Ectodermal cell (in vitro differentiated cells): Measurements from ENCODE around the gene GAB2.

Experiments used
- H3K27ac ChIP-seq: 2 replicates; pipeline ENCODE4 v1.7.0; 2013; ENCODE audit warnings: mild to moderate bottlenecking, low read depth, low read length; ENCODE audit not compliant: insufficient read depth, poor library complexity, severe bottlenecking
- H3K27me3 ChIP-seq: 2 replicates; pipeline ENCODE4 v1.7.0; 2013; ENCODE audit warnings: mild to moderate bottlenecking, low read length; ENCODE audit not compliant: insufficient read depth, control insufficient read depth, poor library complexity, severe bottlenecking
- H3K36me3 ChIP-seq: one replicate; pipeline ENCODE4 v1.7.0; 2013; ENCODE audit warnings: low read length; ENCODE audit not compliant: control insufficient read depth, insufficient read depth
- H3K4me1 ChIP-seq: one replicate; pipeline ENCODE4 v1.7.0; 2013; ENCODE audit warnings: low read length; ENCODE audit not compliant: control insufficient read depth, insufficient read depth
- H3K4me3 ChIP-seq: 2 replicates; pipeline ENCODE4 v1.7.0; 2013; ENCODE audit warnings: low read depth, low read length, control low read depth; ENCODE audit not compliant: insufficient read depth
- H3K9me3 ChIP-seq: 2 replicates; pipeline ENCODE4 v1.7.0; 2013; ENCODE audit warnings: mild to moderate bottlenecking, low read length, moderate library complexity; ENCODE audit not compliant: control insufficient read depth
- WGBS, 2 experiments: methylation state at CpG; one replicate each; pipeline ENCODE4 v1.1.7; 2013; ENCODE audit warnings: missing lambda C conversion rate in 2 of 2; 5-methylcytosine and 5-hydroxymethylcytosine counted together

GAB2 gene

DNA sequence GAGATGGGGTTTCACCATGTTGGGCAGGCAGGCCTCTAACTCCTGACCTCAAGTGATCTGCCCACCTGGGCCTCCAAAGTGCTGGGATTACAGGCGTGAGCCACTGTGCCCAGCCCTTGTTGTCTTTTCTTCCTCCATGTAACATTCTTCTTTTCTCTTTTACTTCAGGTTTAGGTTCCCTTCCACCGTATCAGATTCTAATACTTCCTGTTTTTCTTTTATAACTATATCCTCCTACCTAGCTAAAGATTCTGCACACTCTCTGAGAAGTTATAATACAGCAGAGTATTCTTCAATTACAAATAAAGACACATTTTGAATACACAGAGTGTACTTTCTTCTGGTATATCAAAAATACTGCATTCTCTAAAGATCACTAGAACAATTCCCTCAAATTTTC, 33.2 kb upstream of the GAB2 start:
- H3K9me3 ChIP-seq: no peaks in the 10 kb centered on the region
- WGBS, 2 experiments: 95 to 99% methylated on average over 2 of the region's 2 CpGs
- H3K4me1 ChIP-seq: no peaks in the 10 kb centered on the region
- H3K27me3 ChIP-seq: no peaks in the 10 kb centered on the region
- no peak overlapping the region for H3K4me3 ChIP-seq
- no peaks in the 10 kb centered on the region for H3K36me3 ChIP-seq
- H3K27ac ChIP-seq: no peak overlapping the region

DNA sequence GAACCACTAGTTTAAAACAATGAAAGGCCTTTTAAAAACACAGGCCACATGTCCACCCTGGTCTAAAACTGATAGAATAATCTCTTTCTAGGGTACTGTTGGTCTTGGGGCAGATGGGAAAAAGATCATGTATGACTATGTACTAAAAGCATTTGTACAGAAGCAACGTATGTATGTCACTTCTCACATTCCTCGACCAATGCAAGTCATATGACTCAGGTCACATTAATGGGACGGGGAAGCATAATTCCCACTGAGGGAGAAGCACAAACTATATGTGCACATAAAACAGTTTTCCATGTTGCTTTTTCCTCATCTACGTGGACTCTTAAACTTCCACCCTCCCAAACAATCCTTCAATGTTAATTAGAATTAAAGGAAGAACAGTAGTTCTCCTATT, 32.2 kb upstream of the GAB2 start:
- Histone ChIP-seq H3K9me3 (no peaks in the 10 kb centered on the region), H3K4me1 (no peaks in the 10 kb centered on the region), H3K36me3 (no peaks in the 10 kb centered on the region), H3K27ac (no peak overlapping the region), H3K4me3 (no peak overlapping the region), H3K27me3 (no peaks in the 10 kb centered on the region)
- 95 to 99% methylated on average over 4 of the region's 4 CpGs for WGBS, 2 experiments

DNA sequence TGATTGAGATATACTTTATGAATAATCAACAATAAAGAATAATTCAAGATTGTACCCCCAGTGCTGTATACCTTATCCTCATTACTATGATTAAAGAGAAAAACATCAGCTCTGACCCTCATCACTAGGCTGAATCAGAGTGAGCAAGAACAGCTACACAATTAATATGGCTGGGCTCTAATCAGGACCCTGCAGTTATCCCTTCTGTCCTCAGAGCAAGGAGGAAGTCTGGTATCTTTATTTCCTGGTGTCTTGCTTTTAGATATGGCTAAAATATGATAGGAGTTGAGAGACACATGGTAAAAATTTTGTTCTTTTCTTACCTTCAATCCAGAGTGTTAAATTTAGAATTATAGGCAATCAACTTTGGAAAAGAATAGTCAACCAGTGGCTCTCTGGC, 28.6 kb upstream of the GAB2 start:
- Histone ChIP-seq H3K36me3 (no peaks in the 10 kb centered on the region), H3K27me3 (no peaks in the 10 kb centered on the region), H3K4me1 (no peaks in the 10 kb centered on the region)

DNA sequence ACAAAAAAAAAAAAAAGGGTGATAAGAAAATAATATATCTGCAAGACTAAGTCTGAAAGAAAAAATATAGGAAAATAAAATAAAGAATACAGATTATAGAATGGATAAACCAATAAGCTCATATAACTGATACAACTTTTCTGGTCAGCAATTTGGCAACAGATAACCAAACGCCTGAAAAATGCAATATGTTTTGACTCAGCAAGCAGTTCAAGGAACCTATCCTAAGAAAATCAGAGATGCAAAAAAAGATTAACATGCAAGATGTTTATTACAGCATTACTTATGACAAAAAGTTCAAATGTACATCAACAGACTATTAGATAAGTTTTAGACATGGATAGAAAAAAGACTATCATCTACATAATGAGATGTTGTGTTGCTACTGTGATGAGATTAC, 27.1 kb upstream of the GAB2 start:
- 96 to 100% methylated on average over 1 of the region's 1 CpG for WGBS, 2 experiments
- Histone ChIP-seq H3K9me3 (no peaks in the 10 kb centered on the region), H3K36me3 (no peaks in the 10 kb centered on the region), H3K27me3 (no peaks in the 10 kb centered on the region), H3K4me3 (no peak overlapping the region), H3K4me1 (no peaks in the 10 kb centered on the region), H3K27ac (no peak overlapping the region)

More for the DNA sequence above, 28.6 kb upstream of the GAB2 start:
- Histone ChIP-seq H3K27ac (no peak overlapping the region), H3K9me3 (no peaks in the 10 kb centered on the region), H3K4me3 (no peak overlapping the region)

DNA sequence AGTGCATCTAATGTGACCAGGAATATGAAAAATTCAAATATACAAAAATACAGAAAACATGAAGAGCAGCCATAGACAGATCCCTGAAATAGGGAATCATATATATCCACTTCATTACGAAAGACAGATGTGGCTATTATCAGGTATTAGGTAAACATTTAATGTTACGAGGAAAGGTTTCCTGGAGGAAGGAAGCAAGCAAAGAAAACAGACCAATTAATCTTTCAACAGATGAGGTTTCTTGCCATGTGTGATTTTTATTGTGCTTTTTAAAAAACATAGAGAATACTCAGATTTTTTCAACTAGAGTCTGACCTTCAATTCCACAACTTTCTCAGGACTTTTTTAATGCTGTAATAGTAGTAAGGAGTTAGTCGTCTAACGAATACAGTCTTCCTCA, 24.3 kb upstream of the GAB2 start:
- Histone ChIP-seq H3K4me3 (no peak overlapping the region), H3K27ac (no peak overlapping the region), H3K9me3 (no peaks in the 10 kb centered on the region), H3K36me3 (no peaks in the 10 kb centered on the region), H3K27me3 (no peaks in the 10 kb centered on the region), H3K4me1 (no peaks in the 10 kb centered on the region)
- 100% methylated on average over 4 of the region's 4 CpGs; no CpG with 5 or more reads in 1 of the 2 experiments for WGBS, 2 experiments

DNA sequence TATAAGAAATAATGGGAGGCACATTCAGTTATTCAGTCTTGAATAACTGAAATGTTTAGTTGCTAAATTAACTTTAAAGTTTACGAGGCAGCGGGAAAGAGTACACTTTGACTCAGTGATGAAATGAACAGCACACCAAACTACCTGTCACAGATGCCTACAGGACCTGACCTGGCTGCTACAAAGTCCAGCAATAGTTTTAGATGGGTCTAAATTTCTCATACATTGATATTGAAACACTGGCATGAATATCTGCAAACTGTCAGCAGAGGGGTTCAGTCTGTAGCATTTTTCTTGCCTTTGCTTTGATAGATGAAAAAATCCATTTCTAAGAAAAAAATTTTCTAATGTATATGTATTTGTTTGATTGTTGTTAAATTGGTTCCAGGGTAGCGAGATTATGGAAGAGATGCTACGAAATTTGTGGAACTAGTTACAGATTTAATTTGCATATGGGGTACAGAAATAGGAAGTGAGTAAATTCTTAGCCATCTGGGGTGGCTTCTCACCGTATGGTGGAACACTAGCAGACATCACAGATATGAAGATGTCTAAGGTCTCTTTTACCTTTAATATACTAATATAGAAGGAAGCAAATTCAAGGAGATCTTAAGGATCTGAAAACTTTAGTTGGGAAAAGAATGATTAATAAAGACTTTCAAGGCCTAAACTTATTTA, 20.8 kb upstream of the GAB2 start:
- Histone ChIP-seq H3K27me3 (no peaks in the 10 kb centered on the region), H3K27ac (no peak overlapping the region), H3K36me3 (no peaks in the 10 kb centered on the region), H3K4me1 (no peaks in the 10 kb centered on the region), H3K9me3 (no peaks in the 10 kb centered on the region), H3K4me3 (no peak overlapping the region)
- 72 to 94% methylated on average over 4 of the region's 5 CpGs for WGBS, 2 experiments

DNA sequence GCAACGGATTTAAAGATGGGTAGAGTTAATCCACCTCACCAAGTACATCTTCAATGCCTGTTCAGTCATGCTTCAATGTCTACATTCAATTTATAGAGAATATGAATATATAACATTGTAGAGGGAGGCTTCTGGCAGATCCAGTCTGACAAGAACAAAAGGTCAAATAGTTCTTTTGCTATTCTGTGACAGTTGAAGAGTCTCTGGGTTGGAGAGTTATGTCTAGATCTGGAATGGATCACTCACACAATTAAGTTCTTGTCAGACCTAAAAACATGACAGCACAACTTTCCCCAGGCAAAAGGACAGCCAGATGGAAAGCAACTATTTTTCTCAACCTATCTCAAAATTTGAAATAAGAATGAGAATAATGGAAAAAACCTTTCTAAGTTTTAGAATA, 15.3 kb upstream of the GAB2 start:
- Histone ChIP-seq H3K27me3 (no peaks in the 10 kb centered on the region), H3K36me3 (no peaks in the 10 kb centered on the region), H3K4me1 (no peaks in the 10 kb centered on the region), H3K4me3 (no peak overlapping the region), H3K9me3 (no peaks in the 10 kb centered on the region), H3K27ac (no peak overlapping the region)
- 93 to 100% methylated on average over 1 of the region's 1 CpG for WGBS, 2 experiments

DNA sequence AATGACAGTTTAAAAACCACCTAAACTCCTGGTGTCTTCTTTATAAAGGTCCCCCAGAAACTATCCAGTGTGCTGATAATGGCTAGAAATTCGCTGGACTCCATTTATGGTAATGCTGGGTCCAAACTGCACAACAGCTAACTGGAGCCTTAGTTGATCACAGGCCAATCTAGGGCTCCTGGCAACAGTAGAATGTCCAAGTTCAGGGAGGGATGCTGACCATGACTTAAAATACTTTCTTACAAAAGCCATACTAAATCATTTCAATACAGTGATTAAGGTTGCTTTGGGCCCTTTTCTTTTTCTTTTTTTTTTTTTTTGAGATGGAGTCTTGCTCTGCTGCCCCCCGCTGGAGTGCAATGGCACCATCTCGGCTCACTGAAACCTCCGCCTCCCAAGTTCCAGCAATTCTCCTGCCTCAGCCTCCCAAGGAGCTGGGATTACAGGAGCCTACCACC, 14.5 kb upstream of the GAB2 start:
- Histone ChIP-seq H3K4me3 (no peak overlapping the region), H3K36me3 (no peaks in the 10 kb centered on the region), H3K27me3 (no peaks in the 10 kb centered on the region), H3K4me1 (no peaks in the 10 kb centered on the region), H3K27ac (no peak overlapping the region), H3K9me3 (no peaks in the 10 kb centered on the region)
- 60 to 73% methylated on average over 4 of the region's 4 CpGs for WGBS, 2 experiments

DNA sequence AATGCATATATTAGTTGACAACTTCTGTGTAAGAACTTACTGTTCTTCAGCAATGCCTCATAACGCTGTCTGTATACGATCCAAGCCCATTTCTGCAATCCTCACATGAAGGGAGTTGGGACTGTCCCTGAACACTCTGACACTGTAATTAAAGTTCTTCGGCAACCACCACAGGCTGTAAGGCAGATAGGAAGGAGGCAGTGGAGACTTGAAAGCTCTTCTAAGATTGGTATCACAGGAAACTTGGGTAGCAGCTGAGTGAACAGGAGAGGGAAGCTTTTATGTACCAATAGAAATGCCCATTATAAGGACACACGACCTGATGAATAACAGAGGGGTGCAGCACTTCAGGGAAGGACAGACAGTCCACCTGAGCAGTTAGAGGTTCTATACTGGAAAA, 12.0 kb upstream of the GAB2 start:
- 89 to 92% methylated on average over 4 of the region's 4 CpGs for WGBS, 2 experiments
- H3K27ac ChIP-seq: no peak overlapping the region
- no peaks in the 10 kb centered on the region for H3K27me3 ChIP-seq

DNA sequence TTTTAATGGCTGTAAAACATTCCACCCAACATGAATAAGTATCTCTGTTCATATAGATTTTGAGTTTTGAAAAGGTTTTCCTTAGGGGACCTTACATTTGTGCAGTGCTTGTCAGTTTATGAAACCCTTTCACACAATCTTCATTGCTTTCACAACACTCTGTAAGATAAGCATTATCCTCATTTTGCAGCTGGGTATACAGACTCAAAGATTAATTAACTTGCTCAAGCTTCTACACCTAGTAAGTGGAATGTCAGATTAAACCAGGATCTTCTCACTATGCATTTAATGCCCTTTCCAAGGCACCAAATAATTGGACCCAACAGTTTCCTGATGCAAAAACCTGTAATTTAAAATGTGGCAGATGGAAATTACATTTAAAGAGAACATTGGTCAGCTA, 11.6 kb upstream of the GAB2 start:
- H3K4me3 ChIP-seq: no peak overlapping the region
- H3K9me3 ChIP-seq: no peaks in the 10 kb centered on the region
- no peaks in the 10 kb centered on the region for H3K4me1 ChIP-seq
- no peaks in the 10 kb centered on the region for H3K27me3 ChIP-seq
- H3K36me3 ChIP-seq: no peaks in the 10 kb centered on the region
- no peak overlapping the region for H3K27ac ChIP-seq

More for the DNA sequence above, 12.0 kb upstream of the GAB2 start:
- Histone ChIP-seq H3K9me3 (no peaks in the 10 kb centered on the region), H3K36me3 (no peaks in the 10 kb centered on the region), H3K4me3 (no peak overlapping the region), H3K4me1 (no peaks in the 10 kb centered on the region)

DNA sequence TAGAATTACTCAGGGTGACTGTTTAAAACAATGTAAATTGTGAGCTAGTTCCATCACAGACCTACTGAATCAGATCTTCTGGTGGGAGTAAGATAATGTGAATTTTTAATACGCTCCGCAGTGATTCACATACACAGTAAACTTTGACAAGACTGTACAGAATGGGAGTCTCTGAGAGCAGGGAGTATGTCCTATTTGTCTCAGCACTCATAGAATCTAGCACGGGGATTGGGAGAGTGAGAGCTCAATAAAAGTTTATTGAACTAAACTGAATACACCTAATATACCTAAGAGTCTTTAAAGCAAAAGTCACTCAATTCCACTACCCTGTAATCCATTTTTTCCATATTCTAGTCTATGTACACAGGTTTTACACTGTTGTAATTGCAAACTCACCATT, 11.2 kb upstream of the GAB2 start:
- no peaks in the 10 kb centered on the region for H3K4me1 ChIP-seq
- H3K4me3 ChIP-seq: no peak overlapping the region
- no peaks in the 10 kb centered on the region for H3K36me3 ChIP-seq
- WGBS, 2 experiments: 98 to 100% methylated on average over 3 of the region's 3 CpGs
- H3K9me3 ChIP-seq: no peaks in the 10 kb centered on the region
- H3K27me3 ChIP-seq: no peaks in the 10 kb centered on the region
- no peak overlapping the region for H3K27ac ChIP-seq
